NT2/D1 (cell line): ENCODE measurements around the gene SDC1.

Source experiments
- SUZ12 ChIP-seq: IDR thresholded peaks from 2 replicates; pipeline ENCODE4 v1.6.1; 2011; ENCODE audit not compliant: insufficient read length, insufficient read depth; ENCODE audit errors: extremely low read depth
- YY1 ChIP-seq: IDR thresholded peaks from 2 replicates; pipeline ENCODE4 v1.6.1; 2011; ENCODE audit not compliant: insufficient read length, insufficient read depth
- ZNF274 ChIP-seq: IDR thresholded peaks from 2 replicates; pipeline ENCODE4 v1.6.1; 2011; ENCODE audit warnings: mild to moderate bottlenecking, low read depth, low read length

DNA sequence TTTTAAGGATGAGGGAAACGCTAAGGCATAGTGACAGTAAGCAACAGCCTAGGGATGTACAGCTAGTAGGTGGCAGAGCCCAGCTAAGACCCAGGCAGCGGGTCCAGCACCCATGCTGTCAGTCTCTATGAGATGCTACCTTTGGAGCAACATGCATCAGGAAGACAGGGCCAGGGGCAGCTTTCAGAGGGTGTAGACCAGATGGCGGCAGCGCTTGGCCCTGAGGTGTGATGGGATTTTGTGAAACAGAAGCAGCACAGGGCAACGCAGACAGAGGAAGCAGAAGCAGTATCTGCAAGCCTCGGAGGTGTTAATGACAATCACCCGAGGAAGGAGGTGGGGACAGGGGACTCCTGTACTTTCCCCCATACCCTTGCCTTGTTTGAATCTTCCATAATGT is 43.2 kb downstream of the SDC1 start:
- TF ChIP-seq SUZ12 (no peak), ZNF274 (no peak), YY1 (no peak)
